Islet precursor cell (in vitro differentiated cells): ENCODE measurements around the gene APMAP.

ENCODE experiments used
- DNase-seq: peaks from one replicate; pipeline ENCODE4 v3.0.0-alpha.2; 2018

The APMAP gene

DNA sequence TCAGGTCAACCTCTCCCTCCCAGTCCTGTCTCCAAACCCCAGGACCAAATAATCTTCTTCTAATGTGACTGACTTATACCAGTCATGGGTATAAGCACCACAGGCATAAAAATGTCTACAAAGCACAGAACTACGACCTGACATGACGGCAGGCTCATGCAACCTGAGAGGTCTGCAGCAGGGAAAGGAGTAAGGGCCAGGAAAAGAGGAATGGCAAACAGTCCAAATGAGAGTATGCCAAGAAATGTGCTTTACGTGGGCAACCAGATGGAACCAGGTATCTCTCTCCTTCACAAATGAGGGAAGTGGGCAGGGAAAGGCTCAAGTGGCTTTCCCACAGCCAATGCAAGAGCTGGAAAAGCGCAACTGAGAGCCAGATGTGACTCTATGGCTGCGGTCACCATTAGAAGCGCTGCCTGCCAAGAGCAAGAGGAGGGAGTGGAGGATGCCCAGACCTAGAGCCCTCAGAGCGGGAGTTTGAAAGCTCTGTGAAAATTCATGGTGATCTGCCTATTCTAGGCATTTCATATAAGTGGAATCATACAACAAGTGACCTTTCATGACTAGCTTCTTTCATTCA, 6.0 kb downstream of the APMAP start:
- peak; percentile 24 for DNase-seq

DNA sequence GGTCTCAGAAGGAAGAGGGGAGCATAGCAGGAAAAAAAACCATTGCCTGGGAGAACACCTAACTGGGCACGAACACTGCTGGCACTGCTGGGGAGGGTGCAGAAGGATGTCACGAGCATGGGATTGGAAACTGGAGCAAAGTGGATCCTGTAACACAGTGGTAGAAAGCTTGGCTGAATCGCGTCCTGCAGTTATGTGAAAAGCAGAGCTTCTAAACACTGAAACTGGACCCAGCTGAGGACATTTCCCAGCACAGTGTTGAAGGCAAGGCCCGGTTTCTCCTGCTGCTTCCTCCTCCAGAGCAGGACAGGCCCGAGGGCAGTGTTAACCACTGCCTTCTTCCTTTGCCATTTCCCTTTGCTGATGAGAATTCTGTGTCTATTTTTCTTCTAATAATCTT, 6.7 kb downstream of the APMAP start:
- no peak for DNase-seq

DNA sequence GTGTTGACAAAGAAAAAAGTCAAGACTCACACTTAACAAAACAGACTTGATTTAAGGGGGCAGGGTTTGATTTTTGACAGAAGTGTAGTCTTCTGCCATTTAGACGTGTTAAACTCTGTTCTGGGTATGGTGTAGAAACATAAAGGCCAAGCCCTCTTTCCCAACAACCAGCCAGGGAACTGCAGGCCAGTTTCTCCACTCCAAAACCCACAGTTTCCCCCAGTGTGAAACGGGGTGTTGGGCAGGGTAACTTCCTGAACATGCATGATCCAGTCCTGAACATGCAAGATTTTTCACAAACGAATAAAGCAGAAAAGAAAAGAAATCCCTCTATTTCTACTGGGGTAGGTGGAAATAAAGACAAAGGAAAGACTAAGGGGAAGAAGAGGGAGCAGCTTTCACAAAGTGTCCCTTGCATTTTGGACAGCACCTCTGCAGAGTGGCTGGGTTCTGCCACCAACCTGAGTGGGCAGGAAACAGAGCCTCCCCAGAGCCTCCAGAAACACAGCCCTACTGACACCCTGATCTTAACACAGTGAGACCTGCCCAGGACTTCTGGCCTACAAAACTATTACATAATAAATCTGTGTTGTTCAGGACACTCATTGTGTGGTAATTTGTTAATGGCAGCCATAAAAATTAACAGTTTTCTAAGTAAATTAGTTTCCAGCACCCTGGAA, 7.5 kb downstream of the APMAP start:
- DNase-seq = no peak

DNA sequence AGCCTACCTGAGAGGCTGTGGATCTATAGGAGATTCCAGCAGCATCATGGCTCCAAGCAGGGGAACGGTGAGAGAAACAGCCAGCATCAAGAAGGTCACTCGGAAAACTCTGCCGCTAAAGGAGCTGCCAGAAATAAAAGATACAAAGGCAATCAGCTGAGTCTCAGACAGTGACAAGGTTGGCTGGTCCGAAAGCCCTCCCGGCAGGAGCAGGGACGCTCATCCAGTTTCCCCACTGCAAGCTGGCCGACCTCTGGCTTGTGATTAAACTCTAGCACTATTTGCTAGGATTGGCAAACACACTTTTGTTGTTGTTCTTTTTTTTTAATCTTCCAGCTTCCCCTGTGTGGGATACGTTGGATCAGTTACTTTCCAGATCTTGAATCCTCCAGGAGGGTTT, 8.7 kb downstream of the APMAP start:
- DNase-seq = no peak

DNA sequence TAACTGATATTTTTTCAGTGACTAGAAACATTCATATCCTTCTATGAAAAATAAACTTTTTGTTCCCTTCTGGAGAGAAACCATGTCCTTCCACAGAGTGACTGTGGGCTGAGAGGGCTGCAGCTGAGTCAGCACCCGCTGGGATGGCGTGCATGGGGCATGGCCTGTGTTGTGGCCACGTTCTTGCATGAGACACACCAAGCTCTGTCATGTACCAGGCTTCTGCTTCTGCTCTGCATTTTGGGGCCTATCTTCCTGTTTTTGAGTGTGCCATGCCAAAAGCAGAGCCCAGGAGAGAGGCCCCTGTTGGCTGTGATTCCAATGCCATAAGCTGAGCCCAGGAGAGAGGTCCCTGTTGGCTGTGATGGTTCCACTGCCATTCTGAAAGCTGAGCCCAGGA, 10.8 kb downstream of the APMAP start:
- no peak for DNase-seq

DNA sequence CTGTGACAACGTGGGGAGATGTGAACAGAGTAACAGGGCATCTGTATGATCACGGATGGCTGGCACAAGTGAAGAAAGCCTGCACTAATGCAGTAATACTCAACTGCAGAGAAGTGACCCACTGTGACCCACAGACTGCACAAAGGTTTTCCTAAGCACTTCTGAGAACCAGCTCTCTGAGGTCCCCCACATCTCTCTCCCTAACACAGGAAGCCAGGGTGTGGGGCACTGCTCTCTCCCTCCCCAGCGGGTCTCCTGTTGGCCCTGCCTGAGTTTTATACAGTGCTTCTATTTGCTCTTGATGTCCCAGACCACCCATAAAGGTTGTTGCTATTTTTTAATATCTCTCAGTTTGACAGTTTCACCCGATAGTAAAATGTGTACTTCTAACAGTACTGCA, 11.3 kb downstream of the APMAP start:
- no peak for DNase-seq

DNA sequence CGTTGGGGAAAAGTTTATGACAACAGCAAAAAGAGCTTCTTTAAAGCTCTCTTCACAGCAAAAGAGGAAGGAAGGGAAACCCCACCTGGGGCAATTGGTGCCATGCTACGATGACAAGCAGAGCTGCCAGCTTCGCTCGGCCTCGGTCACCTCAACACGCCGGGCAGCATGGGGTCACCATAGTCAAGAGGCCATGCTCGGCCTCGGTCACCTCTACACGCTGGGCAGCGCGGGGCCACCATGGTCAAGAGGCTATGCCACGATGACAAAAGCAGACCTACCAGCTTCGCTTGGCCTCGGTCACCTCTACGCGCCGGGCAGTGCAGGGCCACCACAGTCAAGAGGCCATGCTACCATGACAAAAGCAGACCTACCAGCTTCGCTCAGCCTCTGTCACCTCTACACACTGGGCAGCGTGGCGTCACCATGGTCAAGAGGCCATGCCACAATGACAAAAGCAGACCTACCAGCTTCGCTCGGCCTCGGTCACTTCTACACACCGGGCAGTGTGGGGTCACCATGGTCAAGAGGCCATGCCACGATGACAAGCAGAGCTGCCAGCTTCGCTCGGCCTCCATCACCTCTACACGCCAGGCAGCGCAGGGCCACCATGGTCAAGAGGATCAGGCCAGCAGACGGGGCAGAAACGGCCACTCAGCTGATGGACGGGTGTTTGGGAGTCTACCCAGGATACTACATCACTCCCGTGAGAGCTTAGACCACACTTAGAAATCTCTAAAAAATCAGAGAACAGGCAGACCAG, 12.1 kb downstream of the APMAP start:
- no peak for DNase-seq

DNA sequence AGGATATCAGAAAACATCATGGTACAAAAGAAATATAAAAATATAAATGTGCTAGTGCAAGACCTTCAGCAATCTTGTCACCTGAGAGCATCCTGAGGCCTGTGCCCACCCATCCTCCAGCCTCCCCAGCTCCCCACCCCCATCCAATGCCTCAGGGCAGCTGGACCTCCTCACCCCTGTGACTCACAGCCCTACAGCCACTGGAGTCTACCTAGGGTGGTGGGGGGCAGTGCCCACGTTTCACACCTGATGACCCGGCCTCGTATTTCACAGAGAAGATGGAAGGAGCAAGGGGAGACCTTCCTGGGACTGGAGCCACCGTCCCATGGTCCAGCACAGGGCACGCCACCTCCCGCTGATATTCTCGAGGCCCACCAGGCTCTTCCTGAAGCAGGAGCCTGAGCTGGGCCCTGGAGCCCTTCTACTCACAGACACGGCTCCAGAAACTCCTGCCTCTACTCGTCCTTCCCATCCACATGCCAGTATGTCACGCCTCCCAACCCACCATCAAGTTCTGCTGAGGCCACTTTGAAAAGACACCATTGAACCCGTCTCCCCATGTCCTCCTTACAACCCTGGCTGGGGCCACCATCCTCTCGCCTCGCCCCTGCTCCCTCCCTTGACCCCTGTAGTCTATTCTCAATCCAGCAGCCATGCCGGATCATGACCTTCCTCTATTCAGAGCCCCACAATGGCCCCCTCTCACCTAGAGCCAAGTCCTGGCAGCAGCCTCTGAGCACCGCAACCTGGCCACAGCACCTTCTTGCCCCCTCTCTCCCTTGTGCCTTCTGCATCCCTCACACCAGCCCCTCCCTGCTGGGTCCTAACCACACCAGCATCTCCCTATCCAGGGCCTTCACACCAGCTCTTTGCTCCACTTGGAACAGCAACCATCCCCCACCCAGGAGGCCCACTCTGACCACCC, 13.3 kb downstream of the APMAP start:
- DNase-seq = no peak

DNA sequence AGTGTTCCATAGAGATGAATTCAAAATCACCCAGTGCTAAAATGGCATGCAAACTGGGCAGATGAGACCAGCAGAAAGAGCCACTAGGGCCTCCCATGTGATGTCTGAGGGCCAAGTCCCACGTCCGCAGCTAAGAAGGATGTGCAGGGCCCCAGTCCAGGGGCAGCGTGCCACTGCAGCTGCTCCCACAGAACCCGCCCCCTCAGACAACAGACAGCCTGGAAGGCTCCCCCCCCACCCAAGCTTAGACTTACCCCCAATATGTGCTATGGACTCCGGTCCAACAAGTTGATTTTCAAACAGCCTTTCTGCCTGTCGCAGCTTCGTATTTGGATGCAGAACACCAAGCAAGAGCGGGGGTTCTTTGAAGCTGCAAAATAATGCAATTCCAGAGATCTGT, 14.0 kb downstream of the APMAP start:
- no peak for DNase-seq

DNA sequence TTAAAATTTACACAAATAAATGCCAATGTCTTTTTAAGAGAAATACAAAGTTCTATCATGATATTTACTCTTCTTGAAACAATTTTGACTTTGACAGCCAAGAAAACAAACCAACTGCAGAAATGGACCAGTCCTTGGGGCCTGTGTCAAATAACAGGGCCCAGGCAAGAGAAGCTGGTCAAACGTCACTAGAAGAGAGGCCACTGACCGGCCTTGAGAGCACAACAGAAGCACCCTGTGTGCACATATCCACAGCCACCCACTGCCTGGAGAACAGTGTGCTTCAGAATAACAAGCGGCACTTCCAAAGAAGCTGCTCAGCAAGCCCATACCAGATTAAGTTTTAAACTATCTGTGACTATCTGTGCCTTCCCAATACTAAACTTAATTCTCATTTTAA, 14.8 kb downstream of the APMAP start:
- DNase-seq = peak; percentile 29

DNA sequence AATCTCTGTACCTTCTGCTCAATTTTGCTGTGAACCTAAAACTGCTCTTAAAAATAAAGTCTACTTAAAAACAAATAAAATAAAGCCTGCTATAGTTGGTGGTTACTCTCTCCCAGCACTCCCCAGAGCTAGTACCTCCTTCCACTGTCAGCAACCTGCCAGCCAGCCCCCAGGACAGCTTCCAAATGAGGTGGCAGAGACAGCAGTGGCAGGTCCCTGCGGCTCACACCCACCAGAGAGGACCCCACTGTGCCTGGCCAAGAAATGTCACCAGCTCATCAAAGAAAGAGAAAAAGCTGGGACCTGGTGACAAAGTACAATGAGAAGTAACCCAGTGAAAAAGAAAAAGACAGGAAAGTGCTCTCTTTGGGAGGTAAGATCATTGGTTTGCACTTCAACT, 15.2 kb downstream of the APMAP start:
- DNase-seq = peak; percentile 10

DNA sequence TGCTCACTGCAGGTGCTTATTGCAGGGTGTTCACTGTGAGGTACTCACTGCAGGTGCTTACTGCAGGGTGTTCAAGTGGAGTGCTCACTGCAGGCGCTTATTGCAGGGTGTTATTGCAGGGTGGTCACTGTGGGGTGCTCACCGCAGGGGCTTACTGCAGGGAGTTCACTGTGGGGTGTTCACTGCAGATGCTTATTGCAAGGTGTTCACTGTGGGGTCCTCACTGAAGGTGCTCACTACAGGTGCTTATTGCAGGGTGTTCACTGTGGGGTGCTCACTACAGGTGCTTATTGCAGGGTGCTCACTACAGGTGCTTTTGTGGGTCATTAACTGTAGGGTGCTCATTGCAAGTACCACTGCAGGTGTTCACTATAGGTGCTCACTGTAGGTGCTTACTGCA, 20.2 kb downstream of the APMAP start:
- DNase-seq = no peak

DNA sequence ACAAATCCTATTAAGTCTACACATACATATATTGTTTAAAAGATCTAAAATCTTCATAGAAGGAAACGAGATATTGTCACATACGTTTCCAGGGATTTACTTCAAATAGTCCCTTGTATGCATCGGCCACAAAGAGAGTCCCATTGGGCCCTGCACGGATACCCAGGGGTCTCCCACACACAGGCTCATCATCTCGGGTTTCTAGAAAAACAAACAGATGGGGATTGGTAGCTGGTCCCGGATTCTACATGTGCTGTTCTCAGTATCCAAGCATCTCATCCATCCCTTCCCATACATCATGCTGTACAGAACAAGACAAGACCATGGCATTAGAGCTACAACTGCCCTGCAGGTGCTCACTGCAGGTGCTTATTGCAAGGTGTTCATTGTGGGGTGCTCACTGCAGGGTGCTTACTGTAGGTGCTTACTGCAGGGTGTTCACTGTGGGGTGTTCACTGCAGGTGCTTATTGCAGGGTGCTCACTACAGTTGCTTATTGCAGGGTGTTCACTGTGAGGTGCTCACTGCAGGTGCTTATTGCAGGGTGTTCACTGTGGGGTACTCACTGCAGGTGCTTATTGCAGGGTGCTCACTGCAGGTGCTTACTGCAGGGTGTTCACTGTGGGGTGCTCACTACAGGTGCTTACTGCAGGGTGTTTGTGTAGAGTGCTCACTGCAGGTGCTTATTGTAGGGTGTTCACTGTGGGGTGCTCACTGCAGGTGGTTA, 21.0 kb downstream of the APMAP start:
- no peak for DNase-seq

DNA sequence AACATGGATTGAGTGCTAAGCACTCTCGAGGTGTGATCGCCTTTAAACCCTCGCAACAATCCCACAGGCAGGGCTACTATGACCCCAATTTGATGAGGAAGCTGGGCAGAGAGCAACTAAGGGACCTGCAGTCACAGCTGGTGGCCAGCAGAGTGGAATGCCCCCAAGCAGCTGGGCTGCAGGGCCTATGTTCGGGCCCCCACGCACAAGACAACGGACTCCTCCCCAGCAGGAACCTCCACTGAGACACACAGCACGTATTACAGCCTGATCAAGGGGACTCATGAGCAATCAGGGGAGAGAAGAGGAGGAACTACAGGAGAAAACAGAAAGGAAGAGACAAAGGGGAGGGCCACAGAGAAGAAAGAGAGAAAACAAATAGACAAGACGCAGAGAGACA, 21.8 kb downstream of the APMAP start:
- DNase-seq = no peak

DNA sequence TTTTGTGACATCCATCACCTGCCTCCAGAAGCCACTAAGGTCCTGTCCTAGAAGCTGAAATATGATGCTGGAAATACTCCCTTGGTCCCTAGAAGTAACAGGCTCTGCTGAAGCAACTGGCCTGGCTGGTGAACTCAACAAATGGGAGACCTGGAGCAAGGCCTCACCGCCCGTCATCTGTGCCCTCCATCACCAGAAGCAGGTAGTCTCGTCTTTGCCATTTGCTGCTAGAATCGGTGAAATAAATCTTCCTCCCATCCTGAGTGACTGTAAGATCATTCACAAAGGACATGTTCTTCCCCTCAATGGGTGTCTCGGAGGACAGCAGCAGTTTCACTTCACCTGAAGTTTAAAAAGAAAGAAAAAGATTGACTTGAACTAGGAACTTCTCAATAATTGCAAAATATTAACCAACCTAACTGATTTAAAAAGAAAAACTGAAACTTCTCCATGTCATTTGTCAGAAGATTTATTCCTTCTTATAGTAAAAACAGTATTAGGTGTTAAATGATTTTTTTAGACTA, 22.5 kb downstream of the APMAP start:
- no peak for DNase-seq

DNA sequence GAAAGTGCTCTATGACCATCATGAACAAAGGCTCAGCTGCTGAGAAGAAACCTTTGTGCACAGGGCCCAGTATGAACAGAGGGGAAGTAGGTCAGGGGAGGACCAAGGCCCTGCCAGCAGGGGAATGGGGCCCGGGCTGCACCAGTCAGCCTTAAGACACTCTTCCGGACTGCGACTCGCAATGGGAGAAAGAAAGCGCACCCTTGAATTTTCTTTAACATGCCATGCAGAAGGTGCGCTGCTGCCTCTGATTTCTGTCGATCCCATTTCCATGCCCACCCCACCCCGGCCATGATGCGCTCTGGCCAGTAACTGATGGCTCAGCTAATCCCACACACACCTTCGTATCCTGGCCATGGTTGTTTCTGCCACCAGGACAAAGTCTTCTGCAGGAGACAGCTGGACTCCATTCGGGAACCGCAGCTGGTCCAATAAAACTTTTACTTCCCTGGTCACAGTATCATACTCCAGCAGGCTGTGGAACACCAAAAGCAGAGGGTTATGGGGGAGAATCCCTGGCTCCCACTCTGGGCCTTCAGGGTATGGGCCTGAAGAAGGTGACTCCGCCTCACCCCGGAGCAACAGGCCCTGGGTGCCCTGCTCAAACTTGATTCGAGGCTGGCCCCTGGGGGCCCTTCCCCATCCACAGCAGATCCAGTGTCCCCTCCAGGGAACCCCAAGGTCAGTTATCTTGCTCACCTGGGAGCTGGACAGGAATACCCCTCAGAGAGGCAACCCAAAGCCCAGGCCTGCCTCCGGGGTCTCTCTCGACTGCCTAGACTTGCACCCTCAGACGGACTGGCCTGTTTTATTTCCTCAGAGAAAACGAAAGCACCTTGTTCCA, 23.1 kb downstream of the APMAP start:
- no peak for DNase-seq

DNA sequence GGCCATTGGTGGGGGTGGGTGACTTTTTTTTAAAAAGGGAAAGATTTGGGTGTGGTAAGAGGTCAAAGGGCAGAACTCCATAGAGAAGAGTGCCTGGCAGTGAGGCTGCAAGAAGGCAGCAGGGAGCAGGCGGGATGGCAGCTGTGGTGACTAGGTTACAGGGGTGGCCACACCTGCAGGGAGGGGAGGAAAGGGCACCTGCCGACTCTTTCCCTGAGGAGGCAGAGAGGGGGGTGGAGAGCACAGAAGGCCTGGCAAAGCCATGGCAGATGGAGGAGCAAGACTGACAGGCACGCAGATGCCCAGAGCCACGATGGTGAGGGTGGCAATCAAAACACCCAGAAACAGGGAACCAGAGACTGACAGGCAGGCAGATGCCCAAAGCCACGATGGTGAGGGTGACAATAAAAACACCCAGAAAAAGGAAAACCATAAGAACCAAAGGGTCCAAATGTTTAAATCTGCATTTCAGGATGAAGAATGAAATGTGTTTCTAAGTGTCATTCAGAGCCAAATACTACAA, 24.2 kb downstream of the APMAP start:
- no peak for DNase-seq

DNA sequence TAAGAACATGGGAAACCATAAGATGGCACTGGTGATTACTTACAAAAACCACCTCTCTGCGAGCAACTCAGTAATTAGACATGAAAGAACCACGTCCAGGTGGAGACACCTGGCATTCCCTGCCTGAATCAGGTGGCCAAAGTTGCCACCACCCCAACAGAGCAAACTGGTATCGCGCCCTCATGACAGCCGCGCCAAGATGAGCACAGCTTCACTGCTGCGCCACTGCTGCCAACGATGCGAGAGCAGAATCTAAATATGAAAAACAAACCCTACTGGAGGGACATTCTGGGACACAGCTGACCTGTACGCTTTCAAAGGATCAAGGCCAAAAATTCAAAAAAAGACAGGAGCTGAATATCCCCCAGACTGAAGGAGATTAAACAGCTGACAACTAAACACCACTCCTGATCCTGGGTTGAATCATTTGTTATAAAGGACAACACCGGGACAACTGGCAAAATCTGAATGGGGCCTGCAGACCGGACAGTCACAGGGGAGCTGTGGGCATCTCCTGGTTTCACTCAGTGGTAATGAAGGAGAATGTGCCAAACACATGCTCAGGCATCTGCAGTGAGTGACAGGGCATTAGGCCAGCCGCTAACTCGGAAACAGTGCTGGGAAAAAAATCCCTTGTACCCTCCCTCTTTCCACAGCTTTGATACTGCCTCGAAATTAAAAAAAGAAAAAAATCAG, 26.1 kb downstream of the APMAP start:
- no peak for DNase-seq

DNA sequence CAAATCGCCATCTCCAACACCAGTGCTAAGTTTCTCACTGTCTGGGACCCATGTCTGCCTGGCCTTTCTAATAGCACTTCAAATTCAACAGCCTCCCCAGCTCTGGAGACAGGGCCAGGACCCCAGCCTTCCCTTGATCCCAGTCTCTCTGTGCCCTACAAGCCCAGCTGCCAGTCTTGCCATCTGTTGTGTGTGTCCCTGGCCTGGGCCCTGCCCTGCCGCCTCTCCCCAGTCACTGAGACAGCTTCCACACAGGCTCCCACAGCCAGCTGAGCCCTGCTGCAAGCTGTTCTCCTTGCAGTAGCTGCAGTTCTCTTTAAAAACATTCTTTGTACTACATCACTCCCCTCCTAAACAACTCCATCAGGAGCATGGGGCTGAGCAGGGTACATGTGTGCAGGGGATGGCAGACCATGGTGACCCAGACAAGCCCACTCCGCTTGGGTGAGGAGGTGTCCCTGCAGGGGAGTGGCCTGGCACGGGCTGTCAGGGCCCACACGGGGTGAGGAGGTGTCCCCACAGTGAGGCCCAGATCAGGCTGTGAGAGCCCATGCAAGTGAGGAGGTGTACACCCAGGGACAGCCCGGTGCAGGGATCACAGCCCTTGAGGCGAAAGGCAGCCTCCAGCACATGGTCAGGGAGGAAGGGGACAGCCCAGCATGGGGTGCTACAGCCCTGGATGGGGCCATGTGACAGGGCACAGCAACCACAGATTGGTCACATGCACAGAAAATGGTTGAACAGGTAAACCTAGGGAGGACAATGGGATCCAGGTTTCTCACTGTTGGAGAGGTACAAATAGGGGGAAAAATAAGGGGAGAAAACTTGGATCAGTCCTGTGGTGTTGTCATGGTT, 27.3 kb downstream of the APMAP start:
- no peak for DNase-seq

DNA sequence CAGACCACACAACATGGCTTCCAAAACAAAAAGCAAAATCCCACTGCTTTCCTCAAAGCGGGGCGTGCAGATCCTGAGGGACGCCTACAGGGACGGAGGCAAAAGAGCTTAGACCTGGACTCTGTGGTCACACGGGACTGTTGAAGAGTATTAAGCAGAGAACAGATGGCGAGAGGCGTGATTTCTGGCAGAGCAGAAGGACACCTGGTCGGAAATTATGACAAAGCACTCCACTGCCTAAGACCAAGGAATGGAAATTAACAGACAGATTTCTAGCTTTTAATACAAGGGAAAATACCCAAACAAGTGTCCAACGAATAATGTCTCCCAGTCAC, 28.1 kb downstream of the APMAP start:
- DNase-seq = no peak
